Liver (tissue), 9 donors: ENCODE data around the gene LIN9. TPM values are rescaled to one million over a fixed set of nuclear protein-coding genes. Genes with fewer than 3 reads are reported as not detected.

ENCODE experiments used
- DNase-seq: peaks from one replicate; pipeline ENCODE4 v3.0.0-alpha.2; 2017; ENCODE audit warnings: low spot score
- H3K27ac ChIP-seq, 2 donors: one replicate each; pipeline ENCODE4 v1.7.0; 2013; ENCODE audit warnings: inconsistent platforms in 2 of 2, low read length in 2 of 2, control low read depth in 1 of 2, low read depth in 1 of 2, mild to moderate bottlenecking in 1 of 2
- H3K27me3 ChIP-seq, 4 donors: one replicate each; pipeline versions ENCODE4 v1.6.1 to v1.7.0; 2013; ENCODE audit warnings: low read length in 3 of 4, inconsistent platforms in 1 of 4, mild to moderate bottlenecking in 1 of 4, moderate library complexity in 1 of 4; ENCODE audit not compliant: control insufficient read depth in 4 of 4, insufficient read depth in 4 of 4
- H3K36me3 ChIP-seq, 4 donors: one replicate each; pipeline versions ENCODE4 v1.6.1 to v1.7.0; 2013; ENCODE audit warnings: low read length in 3 of 4, mild to moderate bottlenecking in 3 of 4, low read depth in 1 of 4, moderate library complexity in 1 of 4; ENCODE audit not compliant: control insufficient read depth in 4 of 4, insufficient read depth in 3 of 4
- H3K4me1 ChIP-seq, 4 donors: one replicate each; pipeline versions ENCODE4 v1.6.1 to v1.7.0; 2013; ENCODE audit warnings: low read length in 3 of 4, mild to moderate bottlenecking in 3 of 4, moderate library complexity in 1 of 4; ENCODE audit not compliant: control insufficient read depth in 4 of 4, insufficient read depth in 4 of 4
- H3K4me3 ChIP-seq, 3 donors: one replicate each; pipeline versions ENCODE4 v1.6.1 to v1.7.0; 2013; ENCODE audit warnings: low read length in 3 of 3, control low read depth in 1 of 3, low read depth in 1 of 3, mild to moderate bottlenecking in 1 of 3
- H3K9ac ChIP-seq, 2 donors: one replicate each; pipeline ENCODE4 v1.7.0; 2013; ENCODE audit warnings: low read length in 2 of 2, mild to moderate bottlenecking in 2 of 2, moderate library complexity in 2 of 2, control low read depth in 1 of 2, low read depth in 1 of 2
- H3K9me3 ChIP-seq, 4 donors: one replicate each; pipeline versions ENCODE4 v1.6.1 to v1.7.0; 2013; ENCODE audit warnings: low read length in 3 of 4; ENCODE audit not compliant: control insufficient read depth in 4 of 4
- FOXA1 ChIP-seq: IDR thresholded peaks from 2 replicates; pipeline ENCODE4 v1.6.1; 2016; ENCODE audit warnings: antibody characterized with exemption
- FOXA2 ChIP-seq: IDR thresholded peaks from 2 replicates; pipeline ENCODE4 v1.6.1; 2016; ENCODE audit warnings: antibody characterized with exemption
- GABPA ChIP-seq, 2 donors: IDR thresholded peaks in 1 of 2; conservative IDR thresholded peaks in 1 of 2; 2 replicates each; pipeline ENCODE4 v1.6.1; 2016; ENCODE audit warnings: antibody characterized with exemption in 2 of 2, mild to moderate bottlenecking in 1 of 2, moderate library complexity in 1 of 2
- HNF4A ChIP-seq, 2 donors: conservative IDR thresholded peaks; 2 replicates each; pipeline ENCODE4 v1.6.1; 2016; ENCODE audit warnings: antibody characterized with exemption in 2 of 2, mild to moderate bottlenecking in 2 of 2
- HNF4G ChIP-seq: IDR thresholded peaks from 2 replicates; pipeline ENCODE4 v1.6.1; 2016; ENCODE audit warnings: antibody characterized with exemption
- JUND ChIP-seq, 2 donors: IDR thresholded peaks; 2 replicates each; pipeline ENCODE4 v1.6.1; 2016; ENCODE audit warnings: antibody characterized with exemption in 2 of 2
- NR2F2 ChIP-seq: IDR thresholded peaks from 2 replicates; pipeline ENCODE4 v1.6.1; 2016; ENCODE audit warnings: antibody characterized with exemption
- RXRA ChIP-seq, 2 donors: IDR thresholded peaks; 2 replicates each; pipeline ENCODE4 v1.6.1; 2017 to 2018; ENCODE audit warnings: antibody characterized with exemption in 2 of 2, mild to moderate bottlenecking in 1 of 2
- SP1 ChIP-seq: IDR thresholded peaks from 2 replicates; pipeline ENCODE4 v1.6.1; 2018; ENCODE audit warnings: antibody characterized with exemption, mild to moderate bottlenecking
- TAF1 ChIP-seq: conservative IDR thresholded peaks from 2 replicates; pipeline ENCODE4 v1.6.1; 2016; ENCODE audit warnings: antibody characterized with exemption, mild to moderate bottlenecking
- YY1 ChIP-seq: IDR thresholded peaks from 2 replicates; pipeline ENCODE4 v1.6.1; 2016; ENCODE audit warnings: antibody characterized with exemption, mild to moderate bottlenecking
- WGBS: extraction: QIAGEN DNeasy Blood & Tissue Kit; methylation state at CpG from one replicate; pipeline ENCODE4 v1.1.7; 2013; 5-methylcytosine and 5-hydroxymethylcytosine counted together
- polyA plus RNA-seq, 2 donors: library from polyadenylated mRNA; stranded (reverse) in 1 of 2; unstranded in 1 of 2; fragments of 200-250 nt in 1 of 2; fragments of >200 nt in 1 of 2; fragmentation: Nextera tagmentation in 1 of 2; extraction: Ambion mirVana in 1 of 2; gene quantifications; one replicate each; pipeline versions ENCODE4 v1.2.1 to v1.2.3, GENCODE V29; 2013 to 2015
- total RNA-seq, 2 donors: library from RNA; depleted of rRNA; stranded (reverse); fragments of >200 nt; gene quantifications; one replicate each; pipeline ENCODE4 v1.2.3, GENCODE V29; 2014
- TF ChIP-seq, protein P1 (sequence below): IDR thresholded peaks from 2 replicates; pipeline ENCODE4 v1.6.1; 2016; ENCODE audit warnings: antibody characterized with exemption
- TF ChIP-seq, protein P2 (sequence below): IDR thresholded peaks from 2 replicates; pipeline ENCODE4 v1.6.1; 2016; ENCODE audit warnings: antibody characterized with exemption
- TF ChIP-seq, protein P3 (sequence below): IDR thresholded peaks from 2 replicates; pipeline ENCODE4 v1.6.1; 2016; ENCODE audit warnings: antibody characterized with exemption
- TF ChIP-seq, protein P4 (sequence below): fragments of 150-350 bp; IDR thresholded peaks from 2 replicates; pipeline ENCODE4 v1.5.1; 2017; ENCODE audit warnings: improper control_type of control experiment, low read depth, low read length; ENCODE audit not compliant: missing input control
- donor health status: healthy.
- donor health status: healthy.
- donor health status: healthy.
- donor health status: healthy.
- donor health status: healthy.

The LIN9 gene
- total and polyA plus RNA-seq, 4 donors: 0.50 to 7.9 (median 1.00) TPM

DNA sequence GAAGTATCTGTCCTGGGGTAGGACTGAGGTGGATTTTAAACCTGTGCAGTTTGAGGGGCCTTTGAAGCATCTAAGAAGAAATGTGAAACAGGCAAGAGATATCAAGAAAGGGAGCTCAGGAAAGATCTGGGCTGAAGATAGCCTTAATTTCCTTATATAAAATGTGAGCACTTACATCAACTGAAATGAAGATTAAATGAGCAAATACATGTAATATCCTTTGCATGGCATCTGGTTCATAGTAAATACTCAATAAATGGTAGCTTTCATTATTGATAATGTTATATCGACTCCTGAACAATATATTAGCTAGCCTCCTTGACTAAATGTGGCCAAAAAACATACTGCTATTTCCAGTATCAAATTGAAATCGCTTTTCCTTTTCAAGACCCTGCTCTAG, 2.5 kb downstream of the LIN9 start:
- Histone ChIP-seq H3K4me3 (no peak overlapping the region), H3K27ac (no peak overlapping the region), H3K27me3 (peaks cover 0 to 2% (median 0%) of the 10 kb centered on the region in 4 donors), H3K9ac (no peak overlapping the region), H3K4me1 (peaks cover 3 to 18% (median 7%) of the 10 kb centered on the region in 4 donors), H3K36me3 (no peaks in the 10 kb centered on the region), H3K9me3 (no peaks in the 10 kb centered on the region)
- 96% methylated on average over 2 of the region's 2 CpGs for WGBS
- DNase-seq: no peak
- no peak for TF ChIP-seq YY1
- TF ChIP-seq GABPA (IDR thresholded peaks at IDR 0.05 in 1 of 2, conservative IDR thresholded peaks at IDR 0.05 in 1 of 2): no peak
- no peak for TF ChIP-seq TAF1
- no peak for TF ChIP-seq HNF4G

DNA sequence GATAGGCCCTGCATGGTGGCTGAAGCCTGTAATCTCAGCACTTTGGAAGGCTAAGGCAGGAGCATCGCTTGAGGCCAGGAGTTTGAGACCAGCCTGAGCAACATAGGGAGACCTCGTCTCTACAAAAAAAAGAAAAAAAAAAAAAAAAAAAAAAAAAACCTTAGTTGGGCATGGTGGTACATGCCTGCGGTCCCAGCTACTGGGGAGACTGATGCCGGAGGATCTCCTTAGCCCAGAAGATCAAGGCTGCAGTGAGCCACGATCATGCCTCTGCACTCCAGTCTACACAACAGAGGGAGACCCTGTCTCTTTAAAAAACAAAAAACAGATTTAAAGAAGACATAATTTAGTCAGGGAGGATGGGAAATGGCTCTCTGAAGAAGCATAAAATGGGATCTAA, 3.8 kb downstream of the LIN9 start:
- Histone ChIP-seq H3K4me3 (no peak overlapping the region), H3K4me1 (peaks cover 3 to 18% (median 7%) of the 10 kb centered on the region in 4 donors), H3K9me3 (no peaks in the 10 kb centered on the region), H3K36me3 (no peaks in the 10 kb centered on the region), H3K27me3 (no peaks in the 10 kb centered on the region), H3K9ac (no peak overlapping the region), H3K27ac (no peak overlapping the region)
- TF ChIP-seq SP1 (no peak), FOXA2 (no peak), YY1 (no peak), FOXA1 (no peak)
- WGBS: 95% methylated on average over 5 of the region's 5 CpGs
- DNase-seq: no peak

DNA sequence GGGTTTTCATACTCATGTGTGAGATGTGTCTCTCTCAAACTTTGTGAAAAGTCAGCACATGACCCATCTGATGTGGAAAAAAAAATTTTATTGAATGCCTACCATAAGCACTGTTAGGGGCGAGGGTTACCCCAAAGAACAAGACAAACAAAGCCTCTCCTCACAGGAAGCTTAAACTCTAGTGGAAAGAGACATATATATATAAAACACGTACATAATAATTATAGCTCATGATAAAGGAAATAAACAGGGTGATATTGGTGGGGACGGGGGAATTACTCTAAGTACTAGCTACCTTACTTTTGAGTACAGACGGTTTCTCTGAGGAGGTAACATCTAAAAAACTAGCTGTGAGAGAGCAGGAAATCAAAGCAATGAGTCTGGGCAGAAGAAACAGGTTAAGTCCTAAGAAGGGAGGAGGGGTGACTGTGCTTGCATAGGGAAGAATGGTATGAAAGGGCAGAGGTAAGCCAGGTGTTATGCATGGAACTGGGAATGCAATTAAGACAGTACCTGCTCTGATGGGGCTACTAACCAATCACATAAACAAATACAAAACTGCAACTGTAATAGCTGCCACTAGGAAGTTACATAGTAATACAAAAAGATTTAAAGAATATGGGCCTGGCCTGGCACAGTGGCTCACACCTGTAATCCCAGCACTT, 4.5 kb downstream of the LIN9 start:
- WGBS: 94% methylated on average over 4 of the region's 4 CpGs
- Histone ChIP-seq H3K9ac (no peak overlapping the region), H3K4me3 (no peak overlapping the region), H3K4me1 (peaks cover 0 to 12% (median 6%) of the 10 kb centered on the region in 4 donors), H3K27me3 (no peaks in the 10 kb centered on the region), H3K36me3 (no peaks in the 10 kb centered on the region), H3K27ac (no peak overlapping the region), H3K9me3 (no peaks in the 10 kb centered on the region)
- TF ChIP-seq, protein P1, sequence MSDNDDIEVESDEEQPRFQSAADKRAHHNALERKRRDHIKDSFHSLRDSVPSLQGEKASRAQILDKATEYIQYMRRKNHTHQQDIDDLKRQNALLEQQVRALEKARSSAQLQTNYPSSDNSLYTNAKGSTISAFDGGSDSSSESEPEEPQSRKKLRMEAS: no peak
- TF ChIP-seq, protein P2, sequence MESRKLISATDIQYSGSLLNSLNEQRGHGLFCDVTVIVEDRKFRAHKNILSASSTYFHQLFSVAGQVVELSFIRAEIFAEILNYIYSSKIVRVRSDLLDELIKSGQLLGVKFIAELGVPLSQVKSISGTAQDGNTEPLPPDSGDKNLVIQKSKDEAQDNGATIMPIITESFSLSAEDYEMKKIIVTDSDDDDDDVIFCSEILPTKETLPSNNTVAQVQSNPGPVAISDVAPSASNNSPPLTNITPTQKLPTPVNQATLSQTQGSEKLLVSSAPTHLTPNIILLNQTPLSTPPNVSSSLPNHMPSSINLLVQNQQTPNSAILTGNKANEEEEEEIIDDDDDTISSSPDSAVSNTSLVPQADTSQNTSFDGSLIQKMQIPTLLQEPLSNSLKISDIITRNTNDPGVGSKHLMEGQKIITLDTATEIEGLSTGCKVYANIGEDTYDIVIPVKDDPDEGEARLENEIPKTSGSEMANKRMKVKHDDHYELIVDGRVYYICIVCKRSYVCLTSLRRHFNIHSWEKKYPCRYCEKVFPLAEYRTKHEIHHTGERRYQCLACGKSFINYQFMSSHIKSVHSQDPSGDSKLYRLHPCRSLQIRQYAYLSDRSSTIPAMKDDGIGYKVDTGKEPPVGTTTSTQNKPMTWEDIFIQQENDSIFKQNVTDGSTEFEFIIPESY: no peak
- no peak for TF ChIP-seq JUND (IDR thresholded peaks at IDR 0.05)
- TF ChIP-seq, protein P3, sequence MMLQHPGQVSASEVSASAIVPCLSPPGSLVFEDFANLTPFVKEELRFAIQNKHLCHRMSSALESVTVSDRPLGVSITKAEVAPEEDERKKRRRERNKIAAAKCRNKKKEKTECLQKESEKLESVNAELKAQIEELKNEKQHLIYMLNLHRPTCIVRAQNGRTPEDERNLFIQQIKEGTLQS: no peak
- no peak for TF ChIP-seq GABPA (IDR thresholded peaks at IDR 0.05 in 1 of 2, conservative IDR thresholded peaks at IDR 0.05 in 1 of 2)
- no peak for TF ChIP-seq NR2F2
- TF ChIP-seq RXRA (IDR thresholded peaks at IDR 0.05): no peak
- TF ChIP-seq, protein P4, sequence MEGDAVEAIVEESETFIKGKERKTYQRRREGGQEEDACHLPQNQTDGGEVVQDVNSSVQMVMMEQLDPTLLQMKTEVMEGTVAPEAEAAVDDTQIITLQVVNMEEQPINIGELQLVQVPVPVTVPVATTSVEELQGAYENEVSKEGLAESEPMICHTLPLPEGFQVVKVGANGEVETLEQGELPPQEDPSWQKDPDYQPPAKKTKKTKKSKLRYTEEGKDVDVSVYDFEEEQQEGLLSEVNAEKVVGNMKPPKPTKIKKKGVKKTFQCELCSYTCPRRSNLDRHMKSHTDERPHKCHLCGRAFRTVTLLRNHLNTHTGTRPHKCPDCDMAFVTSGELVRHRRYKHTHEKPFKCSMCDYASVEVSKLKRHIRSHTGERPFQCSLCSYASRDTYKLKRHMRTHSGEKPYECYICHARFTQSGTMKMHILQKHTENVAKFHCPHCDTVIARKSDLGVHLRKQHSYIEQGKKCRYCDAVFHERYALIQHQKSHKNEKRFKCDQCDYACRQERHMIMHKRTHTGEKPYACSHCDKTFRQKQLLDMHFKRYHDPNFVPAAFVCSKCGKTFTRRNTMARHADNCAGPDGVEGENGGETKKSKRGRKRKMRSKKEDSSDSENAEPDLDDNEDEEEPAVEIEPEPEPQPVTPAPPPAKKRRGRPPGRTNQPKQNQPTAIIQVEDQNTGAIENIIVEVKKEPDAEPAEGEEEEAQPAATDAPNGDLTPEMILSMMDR: no peak
- TF ChIP-seq HNF4A (conservative IDR thresholded peaks at IDR 0.05): no peak
- TF ChIP-seq YY1: no peak
- TF ChIP-seq FOXA1: no peak
- TF ChIP-seq FOXA2: no peak
- TF ChIP-seq SP1: no peak
- DNase-seq: no peak
